ENCODE measurements around the gene CLEC2L. TPM values are rescaled to one million over a fixed set of nuclear protein-coding genes. Genes with fewer than 3 reads are reported as not detected.
A peak's percentile ranks its signal among the peaks of the same experiment; 100 is the strongest.

The CLEC2L gene
- total and polyA plus RNA-seq, 2 of the 4 experiments (the other 2 are of a cell fraction), result not detected

DNA sequence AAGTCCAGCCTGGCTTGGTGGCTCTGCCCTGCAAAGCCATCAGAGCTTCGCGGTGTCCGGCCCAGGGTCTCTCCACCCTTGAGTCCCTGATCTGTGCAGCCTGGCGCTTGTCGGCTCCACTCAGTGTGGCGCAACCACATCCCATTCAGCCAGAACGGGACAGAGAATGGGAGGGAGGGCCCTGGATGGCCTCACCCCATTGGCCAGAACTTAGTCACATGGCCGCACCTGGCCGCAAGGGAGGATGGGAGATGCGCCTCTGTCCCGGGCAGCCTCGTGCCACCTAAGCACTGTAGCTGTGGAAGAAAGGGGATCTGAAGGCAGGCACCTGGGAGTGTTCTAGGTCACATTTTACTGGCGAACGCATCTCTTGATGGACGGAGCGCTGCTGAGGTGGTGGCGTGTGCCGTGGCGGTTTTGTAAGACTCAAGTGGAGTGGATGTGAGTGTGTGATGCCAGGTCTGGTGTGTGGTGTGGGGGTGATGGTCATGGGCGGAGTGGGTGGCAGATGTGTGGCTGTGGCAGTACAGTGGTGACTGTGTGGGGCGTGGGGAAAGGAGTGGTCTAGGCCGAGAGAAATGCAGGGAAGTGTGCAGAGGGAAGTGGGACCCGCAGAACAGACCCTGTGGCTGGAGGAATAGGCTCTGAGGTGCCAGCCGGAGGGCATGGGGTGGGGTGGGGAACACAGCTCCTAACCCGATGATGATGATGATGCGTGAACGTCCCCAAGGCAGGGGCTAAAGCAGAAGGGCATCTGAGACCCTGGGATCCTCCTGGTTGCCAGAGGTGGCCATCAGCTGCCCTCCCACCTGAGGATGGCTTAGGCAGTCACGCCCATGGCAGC lies 19.0 kb downstream of the CLEC2L start:
- H3K79me1 ChIP-seq (ENCODE audit: low read depth in 1 of 2, low read length in 2 of 2), result no peaks in the 10 kb centered on the region
- H2AK5ac ChIP-seq (ENCODE audit: low read depth, low read length), result no peak overlapping the region
- H4K91ac ChIP-seq (ENCODE audit: insufficient read depth, low read depth, low read length), result no peak overlapping the region
- H3K9me3 ChIP-seq (ENCODE audit: control insufficient read depth, insufficient read depth, low read length), result no peaks in the 10 kb centered on the region
- no peak overlapping the region for H2BK120ac ChIP-seq (ENCODE audit: low read depth, low read length)
- ATAC-seq (ENCODE audit: low read depth) (no peak), DNase-seq (no peak)
- ChIA-PET CTCF (no interaction called here), POLR2A (ENCODE audit: unreplicated experiment) (no interaction called here)
- peaks cover 48% of the 10 kb centered on the region for H3K27me3 ChIP-seq (ENCODE audit: control insufficient read depth, insufficient read depth, low read length)
- in situ Hi-C loops (cut with MboI; ENCODE audit: low sequenced_read_pairs), result no loop called here
- TF ChIP-seq CHD1 (IDR thresholded peaks at IDR 0.05; ENCODE audit: low read depth, low read length), result no peak
- no peak for TF ChIP-seq RFX5 (IDR thresholded peaks at IDR 0.05; ENCODE audit: low read depth, low read length)
- TF ChIP-seq NFE2L2 (IDR thresholded peaks at IDR 0.05; ENCODE audit: low read depth, low read length), result no peak
- TF ChIP-seq, protein P1, sequence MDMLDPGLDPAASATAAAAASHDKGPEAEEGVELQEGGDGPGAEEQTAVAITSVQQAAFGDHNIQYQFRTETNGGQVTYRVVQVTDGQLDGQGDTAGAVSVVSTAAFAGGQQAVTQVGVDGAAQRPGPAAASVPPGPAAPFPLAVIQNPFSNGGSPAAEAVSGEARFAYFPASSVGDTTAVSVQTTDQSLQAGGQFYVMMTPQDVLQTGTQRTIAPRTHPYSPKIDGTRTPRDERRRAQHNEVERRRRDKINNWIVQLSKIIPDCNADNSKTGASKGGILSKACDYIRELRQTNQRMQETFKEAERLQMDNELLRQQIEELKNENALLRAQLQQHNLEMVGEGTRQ (IDR thresholded peaks at IDR 0.05; ENCODE audit: low read depth, low read length), result no peak
- no peak for TF ChIP-seq MAFK (IDR thresholded peaks at IDR 0.05; ENCODE audit: low read depth, low read length)
- TF ChIP-seq, protein P2, sequence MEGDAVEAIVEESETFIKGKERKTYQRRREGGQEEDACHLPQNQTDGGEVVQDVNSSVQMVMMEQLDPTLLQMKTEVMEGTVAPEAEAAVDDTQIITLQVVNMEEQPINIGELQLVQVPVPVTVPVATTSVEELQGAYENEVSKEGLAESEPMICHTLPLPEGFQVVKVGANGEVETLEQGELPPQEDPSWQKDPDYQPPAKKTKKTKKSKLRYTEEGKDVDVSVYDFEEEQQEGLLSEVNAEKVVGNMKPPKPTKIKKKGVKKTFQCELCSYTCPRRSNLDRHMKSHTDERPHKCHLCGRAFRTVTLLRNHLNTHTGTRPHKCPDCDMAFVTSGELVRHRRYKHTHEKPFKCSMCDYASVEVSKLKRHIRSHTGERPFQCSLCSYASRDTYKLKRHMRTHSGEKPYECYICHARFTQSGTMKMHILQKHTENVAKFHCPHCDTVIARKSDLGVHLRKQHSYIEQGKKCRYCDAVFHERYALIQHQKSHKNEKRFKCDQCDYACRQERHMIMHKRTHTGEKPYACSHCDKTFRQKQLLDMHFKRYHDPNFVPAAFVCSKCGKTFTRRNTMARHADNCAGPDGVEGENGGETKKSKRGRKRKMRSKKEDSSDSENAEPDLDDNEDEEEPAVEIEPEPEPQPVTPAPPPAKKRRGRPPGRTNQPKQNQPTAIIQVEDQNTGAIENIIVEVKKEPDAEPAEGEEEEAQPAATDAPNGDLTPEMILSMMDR (conservative IDR thresholded peaks at IDR 0.05; ENCODE audit: low read depth, low read length), result no peak
- TF ChIP-seq RAD21 (IDR thresholded peaks at IDR 0.05; ENCODE audit: low read length), result no peak
- no peak for TF ChIP-seq FOS (IDR thresholded peaks at IDR 0.05; ENCODE audit: low read depth, low read length)
- 0 out of 2 replicates have a peak, but pooled peaks have one; percentile 19 for TF ChIP-seq CEBPB (IDR thresholded peaks at IDR 0.05; ENCODE audit: low read depth, low read length)
- intact Hi-C loops (cut with micrococcal nuclease), result no loop called here
- H4K20me1 ChIP-seq (ENCODE audit: insufficient read depth, low read length), result no peaks in the 10 kb centered on the region
- no peak overlapping the region for H2BK5ac ChIP-seq (ENCODE audit: low read depth, low read length, poor library complexity, severe bottlenecking)
- no TSS peak for BruUV-seq (replicated peaks)
- H3K14ac ChIP-seq (replicated peaks; ENCODE audit: low read depth, low read length), result no peak overlapping the region
- H2AK9ac ChIP-seq (replicated peaks; ENCODE audit: low read depth, low read length, poor library complexity), result no peak overlapping the region
- no peaks in the 10 kb centered on the region for H3K36me3 ChIP-seq (ENCODE audit: control insufficient read depth, insufficient read depth, low read length)
- no peaks in the 10 kb centered on the region for H3K4me1 ChIP-seq (ENCODE audit: control insufficient read depth, insufficient read depth, low read length)
- no peak overlapping the region for H3K18ac ChIP-seq (ENCODE audit: low read depth, low read length)
- no peak overlapping the region for H3K23ac ChIP-seq (ENCODE audit: low read depth, low read length)
- dilution Hi-C loops (cut with HindIII; ENCODE audit: low sequenced_read_pairs, unreplicated experiment), result no loop called here
- H3K27ac ChIP-seq (ENCODE audit: insufficient read depth, low read length), result no peak overlapping the region
- H3K4ac ChIP-seq (ENCODE audit: low read depth, low read length), result no peak overlapping the region
- H3K56ac ChIP-seq (ENCODE audit: extremely low read depth, insufficient read depth, low read length), result no peak overlapping the region
- H4K8ac ChIP-seq (ENCODE audit: low read depth in 2 of 2, low read length in 2 of 2), result no peak overlapping the region
- H3K4me2 ChIP-seq (ENCODE audit: low read depth, low read length), result no peak overlapping the region
- H3K9ac ChIP-seq (ENCODE audit: low read depth, low read length), result no peak overlapping the region
- 88% methylated on average over 15 of the region's 28 CpGs; no CpG with 5 or more reads in 1 of the 2 experiments for WGBS, 2 experiments (ENCODE audit: extremely low coverage in 2 of 2, insufficient read length in 1 of 2)
- H4K5ac ChIP-seq (ENCODE audit: low read depth, low read length), result no peak overlapping the region
- H2AFZ ChIP-seq (replicated peaks; ENCODE audit: low read length, poor library complexity), result no peak overlapping the region
- H3K9me1 ChIP-seq (ENCODE audit: insufficient read depth, low read length), result no peaks in the 10 kb centered on the region
- H3K4me3 ChIP-seq (ENCODE audit: insufficient read depth, low read depth, low read length), result no peak overlapping the region
- no peak overlapping the region for H2BK20ac ChIP-seq (ENCODE audit: low read depth, low read length)
- H2BK15ac ChIP-seq (ENCODE audit: low read depth, low read length), result no peak overlapping the region

Data from IMR-90 (cell line).